HEK293 (cell line): ENCODE data around the gene MYOD1.

Source experiments
- CTCF ChIP-seq: fragments of 450-650 bp; formaldehyde crosslinking; IDR thresholded peaks from 2 replicates; pipeline ENCODE4 v1.5.1; 2016; ENCODE audit warnings: missing biosample characterization, missing genetic modification characterization
- FEZF1 ChIP-seq: fragments of 450-650 bp; formaldehyde crosslinking; IDR thresholded peaks from 2 replicates; pipeline ENCODE4 v1.5.1; 2016; ENCODE audit warnings: missing biosample characterization, missing genetic modification characterization
- MZF1 ChIP-seq: fragments of 450-650 bp; formaldehyde crosslinking; IDR thresholded peaks from 2 replicates; pipeline ENCODE4 v1.5.1; 2017; ENCODE audit warnings: missing biosample characterization, missing genetic modification characterization, borderline replicate concordance
- ZNF398 ChIP-seq: fragments of 450-650 bp; formaldehyde crosslinking; IDR thresholded peaks from 2 replicates; pipeline ENCODE4 v1.5.1; 2017; ENCODE audit warnings: missing biosample characterization, missing genetic modification characterization

- TF ChIP-seq CTCF (tag by site-specific recombination) (no peak), ZNF398 (tag by site-specific recombination) (no peak), FEZF1 (tag by site-specific recombination) (no peak), MZF1 (tag by site-specific recombination) (no peak)
Measured at GRCh38 chr11:17738151-17738973, 19.0 kb downstream of the MYOD1 start.
